SKM-1 treated with dmso at 0.1 percent for 144 hours (cell line): ENCODE results near the gene GDA.
"Not testable (repeated sequence)": the region's sequence is repeated elsewhere in the genome, so short reads cannot be mapped to it uniquely, and the experiment has no call there.

Source experiments
- DNase-seq: peaks from one replicate; lab custom pipeline; 2025; ENCODE audit not compliant: unreplicated experiment; lab: John Stamatoyannopoulos, UW

GDA gene

GRCh38 chr9:72204062-72204461, 54.8 kb downstream of the GDA start:
- no peak for DNase-seq

- no peak for DNase-seq
Observed at GRCh38 chr9:72205513-72205912, 56.3 kb downstream of the GDA start.

- DNase-seq = no peak
Observed at GRCh38 chr9:72207278-72207677, 58.0 kb downstream of the GDA start.

GRCh38 chr9:72210522-72210921, 61.3 kb downstream of the GDA start:
- no peak for DNase-seq

GRCh38 chr9:72211047-72211446, 61.8 kb downstream of the GDA start:
- no peak for DNase-seq

GRCh38 chr9:72213906-72214305, 64.7 kb downstream of the GDA start:
- no peak for DNase-seq

GRCh38 chr9:72217306-72217842, 68.1 kb downstream of the GDA start:
- DNase-seq = no peak

GRCh38 chr9:72220589-72220988, 71.3 kb downstream of the GDA start:
- no peak for DNase-seq

GRCh38 chr9:72226146-72226812, 77.0 kb downstream of the GDA start:
- no peak for DNase-seq

GRCh38 chr9:72228282-72228681, 79.0 kb downstream of the GDA start:
- DNase-seq = no peak

- no peak for DNase-seq
Observed at GRCh38 chr9:72232778-72233177, 83.5 kb downstream of the GDA start.

GRCh38 chr9:72247549-72247948, 98.3 kb downstream of the GDA start:
- no peak for DNase-seq

GRCh38 chr9:72251589-72251988, 102.3 kb downstream of the GDA start:
- DNase-seq = no peak

GRCh38 chr9:72254901-72255545, 105.8 kb downstream of the GDA start:
- DNase-seq = no peak

- no peak for DNase-seq
Observed at GRCh38 chr9:72255569-72255968, 106.3 kb downstream of the GDA start.

- DNase-seq = no peak
Observed at GRCh38 chr9:72256931-72257330, 107.7 kb downstream of the GDA start.

GRCh38 chr9:72257814-72258213, 108.6 kb downstream of the GDA start:
- no peak for DNase-seq

GRCh38 chr9:72262063-72262462, 112.8 kb downstream of the GDA start:
- no peak for DNase-seq

GRCh38 chr9:72263572-72263971, 114.3 kb downstream of the GDA start:
- DNase-seq = no peak

- DNase-seq = no peak
Observed at GRCh38 chr9:72268961-72269360, 119.7 kb downstream of the GDA start.

- not testable (repeated sequence) for DNase-seq
Observed at GRCh38 chr9:72270359-72270758, 121.1 kb downstream of the GDA start.

- DNase-seq = peak; percentile 0
Observed at GRCh38 chr9:72271613-72272478, 122.6 kb downstream of the GDA start.
